Activated CD4-positive, CD25-positive, alpha-beta regulatory T cell (primary cell): Measurements from ENCODE around the gene OPCML.

ENCODE experiments used
- DNase-seq, 4 experiments: peaks; one replicate each; lab custom pipeline; 2025; lab: John Stamatoyannopoulos, UW

Gene OPCML

GRCh38 chr11:132888226-132888625 is 644.1 kb downstream of the OPCML start:
- DNase-seq = no peak

- DNase-seq = no peak
Measured at GRCh38 chr11:132886335-132886734, 646.0 kb downstream of the OPCML start.

GRCh38 chr11:132883241-132883640 is 649.1 kb downstream of the OPCML start:
- no peak for DNase-seq

GRCh38 chr11:132881622-132882021 is 650.7 kb downstream of the OPCML start:
- no peak for DNase-seq

- no peak for DNase-seq
Measured at GRCh38 chr11:132878111-132878510, 654.2 kb downstream of the OPCML start.

- DNase-seq = no peak
Measured at GRCh38 chr11:132876705-132877104, 655.6 kb downstream of the OPCML start.

- no peak for DNase-seq
Measured at GRCh38 chr11:132876239-132876638, 656.1 kb downstream of the OPCML start.

GRCh38 chr11:132874638-132875037 is 657.7 kb downstream of the OPCML start:
- no peak for DNase-seq

GRCh38 chr11:132873841-132874240 is 658.5 kb downstream of the OPCML start:
- DNase-seq = no peak

- DNase-seq = no peak
Measured at GRCh38 chr11:132872211-132872610, 660.1 kb downstream of the OPCML start.

GRCh38 chr11:132866783-132867545 is 665.3 kb downstream of the OPCML start:
- DNase-seq = no peak

GRCh38 chr11:132865623-132866022 is 666.7 kb downstream of the OPCML start:
- DNase-seq = no peak

GRCh38 chr11:132864811-132865576 is 667.3 kb downstream of the OPCML start:
- no peak for DNase-seq

- no peak for DNase-seq
Measured at GRCh38 chr11:132862933-132863332, 669.4 kb downstream of the OPCML start.

- DNase-seq = no peak
Measured at GRCh38 chr11:132862137-132862536, 670.2 kb downstream of the OPCML start.

- no peak for DNase-seq
Measured at GRCh38 chr11:132859306-132859705, 673.0 kb downstream of the OPCML start.

- DNase-seq = no peak
Measured at GRCh38 chr11:132858223-132858622, 674.1 kb downstream of the OPCML start.

GRCh38 chr11:132856032-132856431 is 676.3 kb downstream of the OPCML start:
- no peak for DNase-seq

- DNase-seq = no peak
Measured at GRCh38 chr11:132855516-132855915, 676.8 kb downstream of the OPCML start.

GRCh38 chr11:132853886-132854285 is 678.4 kb downstream of the OPCML start:
- DNase-seq = no peak

- no peak for DNase-seq
Measured at GRCh38 chr11:132852361-132852760, 679.9 kb downstream of the OPCML start.

GRCh38 chr11:132851247-132851646 is 681.1 kb downstream of the OPCML start:
- no peak for DNase-seq

- DNase-seq = no peak
Measured at GRCh38 chr11:132850266-132850665, 682.0 kb downstream of the OPCML start.
